GM12874 (cell line): ENCODE results near the gene UROS.

Source experiments
- TF ChIP-seq, protein P1 (sequence below): IDR thresholded peaks from 2 replicates; pipeline ENCODE4 v1.5.1; 2011; ENCODE audit warnings: low read depth, mild to moderate bottlenecking, control low read depth, low read length, moderate library complexity; ENCODE audit not compliant: insufficient read depth

UROS gene

DNA sequence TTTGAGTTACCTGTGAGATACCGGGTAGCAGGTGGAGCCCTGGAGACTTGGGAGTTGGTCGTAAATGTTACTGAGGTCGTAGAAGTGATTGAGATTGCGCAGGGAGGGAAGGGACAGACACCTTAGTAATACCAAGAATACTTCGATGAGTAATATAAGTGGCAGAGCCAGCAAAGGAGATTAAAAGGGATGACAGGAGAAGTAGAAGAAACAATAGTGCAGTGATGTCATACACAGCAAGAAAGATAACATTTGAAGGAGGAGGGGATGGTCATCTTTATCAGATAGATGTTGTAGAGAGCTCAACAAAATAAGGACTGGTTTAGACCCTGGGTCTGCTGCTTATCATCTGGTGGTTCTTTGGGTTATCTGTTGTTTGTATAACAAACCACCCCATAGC is 5.3 kb upstream of the UROS start:
- TF ChIP-seq, protein P1, sequence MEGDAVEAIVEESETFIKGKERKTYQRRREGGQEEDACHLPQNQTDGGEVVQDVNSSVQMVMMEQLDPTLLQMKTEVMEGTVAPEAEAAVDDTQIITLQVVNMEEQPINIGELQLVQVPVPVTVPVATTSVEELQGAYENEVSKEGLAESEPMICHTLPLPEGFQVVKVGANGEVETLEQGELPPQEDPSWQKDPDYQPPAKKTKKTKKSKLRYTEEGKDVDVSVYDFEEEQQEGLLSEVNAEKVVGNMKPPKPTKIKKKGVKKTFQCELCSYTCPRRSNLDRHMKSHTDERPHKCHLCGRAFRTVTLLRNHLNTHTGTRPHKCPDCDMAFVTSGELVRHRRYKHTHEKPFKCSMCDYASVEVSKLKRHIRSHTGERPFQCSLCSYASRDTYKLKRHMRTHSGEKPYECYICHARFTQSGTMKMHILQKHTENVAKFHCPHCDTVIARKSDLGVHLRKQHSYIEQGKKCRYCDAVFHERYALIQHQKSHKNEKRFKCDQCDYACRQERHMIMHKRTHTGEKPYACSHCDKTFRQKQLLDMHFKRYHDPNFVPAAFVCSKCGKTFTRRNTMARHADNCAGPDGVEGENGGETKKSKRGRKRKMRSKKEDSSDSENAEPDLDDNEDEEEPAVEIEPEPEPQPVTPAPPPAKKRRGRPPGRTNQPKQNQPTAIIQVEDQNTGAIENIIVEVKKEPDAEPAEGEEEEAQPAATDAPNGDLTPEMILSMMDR: no peak

DNA sequence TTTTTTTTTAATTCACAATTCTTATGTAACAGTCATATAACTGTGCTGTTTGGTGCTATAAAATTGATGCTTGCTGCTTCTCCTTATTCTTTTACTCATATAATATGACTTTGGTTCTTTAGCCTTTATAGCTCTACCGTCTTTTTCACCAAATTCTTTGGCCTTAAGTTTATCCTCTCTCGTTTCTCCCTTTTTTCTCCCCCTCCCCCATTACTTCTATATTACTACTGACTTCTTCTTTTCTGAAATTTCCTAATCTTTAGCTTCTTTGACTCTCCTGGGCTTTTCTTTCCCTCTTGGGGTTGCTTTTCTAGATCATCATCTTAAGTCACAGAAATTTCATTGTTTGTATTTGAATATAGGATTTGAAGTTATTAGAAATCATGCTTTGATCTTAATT is 4.1 kb upstream of the UROS start:
- TF ChIP-seq, protein P1: no peak

DNA sequence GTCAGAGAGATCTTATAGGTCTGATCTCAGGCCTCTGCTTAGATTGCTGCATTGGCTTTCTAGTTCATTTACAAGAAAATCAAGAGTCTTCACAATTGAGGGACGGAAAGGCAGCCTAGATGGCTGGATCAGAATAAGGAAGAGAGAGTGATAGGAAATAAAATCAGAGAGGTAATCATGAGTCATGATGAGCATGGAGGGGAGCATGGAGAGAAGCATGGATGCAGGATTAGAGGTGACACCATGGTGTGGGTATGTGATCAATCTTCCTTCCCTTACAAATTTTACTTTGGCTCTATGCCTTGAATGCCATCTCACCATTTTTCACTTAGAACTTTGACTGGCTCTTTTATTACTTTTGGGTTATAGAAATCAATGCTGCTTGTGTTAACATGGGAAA is 1.7 kb upstream of the UROS start:
- TF ChIP-seq, protein P1: no peak

DNA sequence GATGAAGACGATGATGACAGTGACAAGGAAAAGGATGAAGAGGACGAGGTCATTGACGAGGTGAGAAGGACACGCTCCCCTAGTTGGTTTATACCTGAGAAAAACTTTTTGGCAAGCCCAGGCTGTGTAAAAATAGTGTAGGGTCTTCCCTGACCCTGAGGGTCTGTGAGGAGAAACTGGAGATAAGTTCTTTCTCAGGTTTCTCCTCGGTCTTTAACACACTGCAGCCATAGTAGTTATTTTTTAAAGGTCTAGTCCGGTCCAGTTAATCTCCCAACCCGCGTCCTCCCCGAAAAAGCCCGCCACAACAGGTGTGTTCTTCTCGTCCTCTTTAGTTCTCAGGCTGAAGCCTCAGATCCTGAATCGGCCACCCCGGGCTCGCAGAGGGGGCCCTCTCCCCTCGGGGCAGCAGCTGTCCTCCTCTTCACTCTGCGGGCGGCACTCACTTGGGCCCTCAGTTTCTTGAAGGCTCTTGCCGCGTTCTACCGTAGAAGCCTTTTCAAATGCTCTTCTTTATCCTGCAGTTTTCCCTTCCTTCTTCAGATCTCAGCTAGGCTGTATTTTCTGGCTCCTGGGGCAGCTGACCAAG is 699 bp upstream of the UROS start:
- TF ChIP-seq, protein P1: no peak

DNA sequence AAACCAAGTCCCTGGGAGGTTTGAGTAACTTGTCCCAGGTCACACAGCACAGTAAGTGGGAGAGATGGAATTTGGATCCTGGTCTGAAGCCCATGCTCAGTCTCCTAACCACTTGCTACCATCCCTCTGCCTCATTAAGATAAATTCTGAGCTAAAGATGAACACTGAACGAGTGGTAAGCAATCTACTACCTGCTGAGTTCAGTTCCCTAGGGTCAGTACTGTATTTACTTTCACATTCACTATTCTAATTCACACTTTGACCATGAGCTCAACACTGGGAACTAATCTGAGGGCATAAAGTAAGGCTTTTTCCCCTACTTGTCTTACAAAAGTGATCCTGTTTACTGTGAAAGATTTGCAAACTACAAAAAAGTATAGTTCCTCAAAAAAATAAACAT is 2.4 kb downstream of the UROS start:
- TF ChIP-seq, protein P1: no peak

DNA sequence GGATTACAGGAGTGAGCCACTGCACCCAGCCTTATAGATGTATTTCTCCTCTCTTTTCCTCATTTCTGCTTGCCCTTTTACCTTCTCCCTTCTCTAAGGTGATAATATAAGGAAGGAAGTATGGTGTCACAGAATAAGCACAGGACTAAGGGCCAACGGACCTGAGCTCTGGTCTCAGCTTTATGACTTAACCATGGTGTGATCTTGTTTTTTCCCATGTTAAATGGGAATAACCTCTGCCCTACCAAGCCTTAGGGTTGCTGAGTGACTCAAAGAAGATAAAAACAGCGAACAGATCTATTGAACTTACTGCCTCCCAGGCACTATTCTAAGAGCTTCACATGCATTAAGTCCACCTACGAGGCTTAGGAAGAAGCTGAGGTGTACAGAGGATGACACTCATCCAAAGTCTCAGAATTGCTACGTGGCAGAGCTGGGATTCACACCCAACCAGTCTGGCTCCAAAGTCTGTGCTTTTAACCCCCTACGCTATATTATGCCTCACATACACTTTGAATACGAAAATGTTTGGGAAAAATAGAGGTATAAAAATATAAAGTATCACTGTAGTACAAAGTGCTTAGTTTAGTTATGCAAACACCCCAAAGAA is 5.6 kb downstream of the UROS start:
- TF ChIP-seq, protein P1: no peak

DNA sequence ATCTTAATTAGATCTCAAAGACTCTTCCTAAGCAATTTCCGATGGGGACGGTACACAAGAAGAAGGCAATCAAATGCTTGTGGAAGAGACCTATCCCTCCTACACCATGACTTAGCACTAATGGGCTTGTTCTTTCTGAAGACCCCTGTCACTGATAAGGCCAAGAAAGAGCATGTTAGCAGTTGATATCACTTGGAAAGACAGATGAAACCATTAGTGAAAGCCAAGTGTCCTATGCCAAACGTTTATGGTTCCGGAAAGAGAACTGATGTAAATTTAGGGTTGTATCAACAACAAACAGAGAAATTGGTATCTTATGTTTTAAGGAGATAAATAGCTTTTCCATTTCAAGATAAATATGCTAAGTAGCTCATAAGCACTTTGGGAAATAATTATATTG is 6.5 kb downstream of the UROS start:
- TF ChIP-seq, protein P1: no peak
